T-helper 2 cell treated with Interferon-gamma antibody and Interleukin-4, amounts not matched to agents 5 μg/mL and 100 μg/mL, for 36 hours (primary cell): ENCODE measurements around the gene SH3BGR.
"Not testable (repeated sequence)": the region's sequence is repeated elsewhere in the genome, so short reads cannot be mapped to it uniquely, and the experiment has no call there.

Source experiments
- DNase-seq: peaks from one replicate; pipeline ENCODE4 v3.0.0; 2021; ENCODE audit warnings: low spot score
- H3K27ac Mint-ChIP-seq: one replicate; pipeline ENCODE4 v1.8.0; 2021; ENCODE audit warnings: mild to moderate bottlenecking, mixed read lengths
- H3K27me3 Mint-ChIP-seq: one replicate; pipeline ENCODE4 v1.8.0; 2021; ENCODE audit warnings: low read depth, mixed read lengths
- H3K36me3 Mint-ChIP-seq: one replicate; pipeline ENCODE4 v1.8.0; 2021; ENCODE audit warnings: low read depth, mixed read lengths
- H3K4me1 Mint-ChIP-seq: one replicate; pipeline ENCODE4 v1.8.0; 2021; ENCODE audit warnings: low read depth, mixed read lengths
- H3K4me3 Mint-ChIP-seq: one replicate; pipeline ENCODE4 v1.8.0; 2022; ENCODE audit warnings: mild to moderate bottlenecking, moderate library complexity, mixed read lengths
- H3K9me3 Mint-ChIP-seq: one replicate; pipeline ENCODE4 v1.8.0; 2021; ENCODE audit warnings: mixed read lengths

The SH3BGR gene

DNA sequence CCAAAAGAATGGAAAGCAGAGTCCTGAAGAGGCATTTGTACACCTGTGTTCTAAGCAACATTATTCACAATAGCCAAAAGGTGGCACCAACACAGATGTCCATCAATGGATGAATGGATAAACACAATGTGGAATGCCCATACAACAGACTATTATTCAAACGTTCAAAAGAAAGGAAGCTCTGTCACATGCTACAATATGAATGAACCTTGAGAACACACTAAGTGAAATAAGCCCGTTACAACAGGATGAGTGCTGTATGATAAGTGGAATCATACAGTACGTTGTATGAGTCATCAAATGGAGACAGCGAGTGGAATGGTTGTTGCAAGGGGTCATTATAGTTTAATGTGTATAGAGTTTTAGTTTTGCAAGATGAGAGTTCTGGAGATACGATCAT lies 80.1 kb downstream of the SH3BGR start:
- H3K27me3 Mint-ChIP-seq: peaks cover 5% of the 10 kb centered on the region

DNA sequence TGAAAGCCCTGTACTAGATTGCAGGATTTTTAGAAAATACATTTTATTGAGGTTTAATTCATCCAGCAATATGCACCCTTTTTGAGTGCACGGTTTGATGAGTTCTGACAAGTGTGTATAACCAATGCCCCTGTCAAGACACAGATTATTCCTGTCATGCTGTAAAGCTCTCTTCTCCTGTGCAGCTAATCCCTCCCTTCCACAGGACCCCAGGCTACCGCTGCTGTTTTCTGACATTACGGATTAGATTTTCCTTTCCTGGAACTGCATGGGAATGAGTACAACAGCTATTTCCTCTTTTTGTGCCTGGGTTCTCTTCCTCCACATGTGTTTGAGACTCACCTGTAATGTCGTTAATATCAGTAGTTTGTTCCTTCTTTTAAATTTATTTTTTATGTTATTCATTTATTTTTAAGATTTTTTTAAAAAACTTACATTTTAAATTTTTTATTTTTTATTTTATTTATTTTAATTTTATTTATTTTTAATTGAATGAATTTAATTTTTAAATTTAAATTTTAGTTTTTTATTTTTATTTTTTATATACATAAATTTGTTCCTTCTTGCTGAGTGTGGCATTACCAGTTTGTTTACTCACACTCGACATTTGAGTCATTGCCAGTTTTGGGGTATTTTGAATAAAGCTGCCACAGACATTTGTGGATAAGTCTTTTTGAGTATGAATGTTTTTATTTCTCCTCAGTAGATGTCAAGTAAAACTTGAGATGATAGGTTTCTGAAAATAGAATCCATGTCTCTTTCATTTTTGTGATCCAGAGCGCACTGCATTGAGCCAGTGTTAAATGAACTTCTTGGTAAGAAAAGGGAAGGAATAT lies 82.0 kb downstream of the SH3BGR start:
- Mint-ChIP-seq H3K9me3 (no peaks in the 10 kb centered on the region), H3K4me3 (no peak overlapping the region), H3K27me3 (no peaks in the 10 kb centered on the region), H3K27ac (no peak overlapping the region), H3K4me1 (no peaks in the 10 kb centered on the region), H3K36me3 (no peaks in the 10 kb centered on the region)
- no peak for DNase-seq

More for the DNA sequence above, 80.1 kb downstream of the SH3BGR start:
- Mint-ChIP-seq H3K4me1 (no peaks in the 10 kb centered on the region), H3K36me3 (no peaks in the 10 kb centered on the region), H3K27ac (no peak overlapping the region), H3K9me3 (no peaks in the 10 kb centered on the region), H3K4me3 (no peak overlapping the region)
- no peak for DNase-seq

DNA sequence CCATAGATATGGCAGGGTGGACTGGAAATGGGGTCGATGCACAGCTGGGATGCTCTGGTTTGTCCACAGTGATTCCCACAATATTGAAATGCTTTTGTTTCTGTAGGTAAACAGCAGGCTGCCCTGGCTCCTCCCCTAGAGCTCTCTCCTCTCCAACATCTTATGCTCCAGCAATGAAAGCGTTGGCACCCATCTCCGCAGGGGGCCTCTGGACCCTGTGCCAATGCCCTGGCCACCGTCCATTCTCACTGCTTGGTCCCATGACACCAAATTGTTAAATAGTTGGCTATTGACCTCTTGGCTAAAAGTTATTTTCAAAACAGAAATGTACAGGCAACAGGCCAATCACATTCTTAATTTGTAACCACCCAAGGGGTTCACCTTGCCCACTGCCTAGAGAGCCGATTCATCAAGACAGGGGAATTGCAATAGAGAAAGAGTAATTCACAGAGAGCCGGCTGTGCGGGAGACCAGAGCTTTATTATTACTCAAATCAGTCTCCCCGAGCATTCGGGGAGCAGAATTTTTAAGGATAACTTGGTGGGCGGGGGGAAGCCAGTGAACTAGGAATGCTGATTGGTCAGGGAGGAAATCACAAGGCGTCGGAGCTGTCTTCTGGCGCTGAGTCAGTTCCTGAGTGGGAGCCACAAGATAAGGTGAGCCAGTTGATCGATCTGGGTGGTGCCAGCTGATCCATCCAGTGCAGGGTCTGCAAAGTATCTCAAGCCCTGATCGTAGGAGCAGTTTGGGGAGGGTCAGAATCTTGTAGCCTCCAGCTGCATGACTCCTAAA lies 84.1 kb downstream of the SH3BGR start:
- no peak overlapping the region for H3K27ac Mint-ChIP-seq
- DNase-seq: no peak
- H3K4me3 Mint-ChIP-seq: no peak overlapping the region
- H3K4me1 Mint-ChIP-seq: no peaks in the 10 kb centered on the region
- H3K9me3 Mint-ChIP-seq: no peaks in the 10 kb centered on the region
- no peaks in the 10 kb centered on the region for H3K36me3 Mint-ChIP-seq
- no peaks in the 10 kb centered on the region for H3K27me3 Mint-ChIP-seq

DNA sequence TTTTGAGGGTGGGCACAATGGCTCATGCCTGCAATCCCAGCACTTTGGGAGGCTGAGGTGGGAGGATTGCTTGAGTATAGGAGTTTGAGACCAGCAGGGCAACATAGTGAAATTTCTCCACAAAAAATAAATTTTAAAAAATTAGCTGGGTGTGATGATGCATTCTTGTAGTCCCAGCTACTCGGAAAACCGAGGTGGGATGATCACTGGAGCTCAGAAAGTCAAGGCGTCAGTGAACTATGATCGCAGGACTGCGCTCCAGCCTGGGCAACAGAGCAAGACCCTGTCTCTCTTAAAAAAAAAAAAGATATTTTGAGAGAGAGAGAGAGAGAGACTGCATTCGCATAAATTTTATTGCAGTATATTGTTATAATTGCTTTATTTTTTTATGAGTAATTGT lies 85.1 kb downstream of the SH3BGR start:
- Mint-ChIP-seq H3K9me3 (no peaks in the 10 kb centered on the region), H3K27ac (no peak overlapping the region), H3K27me3 (no peaks in the 10 kb centered on the region), H3K4me1 (no peaks in the 10 kb centered on the region), H3K36me3 (no peaks in the 10 kb centered on the region), H3K4me3 (no peak overlapping the region)
- DNase-seq: no peak

- no peaks in the 10 kb centered on the region for H3K27me3 Mint-ChIP-seq
- H3K27ac Mint-ChIP-seq: no peak overlapping the region
- H3K9me3 Mint-ChIP-seq: no peaks in the 10 kb centered on the region
- no peaks in the 10 kb centered on the region for H3K36me3 Mint-ChIP-seq
- no peaks in the 10 kb centered on the region for H3K4me1 Mint-ChIP-seq
- H3K4me3 Mint-ChIP-seq: no peak overlapping the region
- DNase-seq: no peak
Measured at GRCh38 chr21:39537571-39537970, 85.8 kb downstream of the SH3BGR start.

DNA sequence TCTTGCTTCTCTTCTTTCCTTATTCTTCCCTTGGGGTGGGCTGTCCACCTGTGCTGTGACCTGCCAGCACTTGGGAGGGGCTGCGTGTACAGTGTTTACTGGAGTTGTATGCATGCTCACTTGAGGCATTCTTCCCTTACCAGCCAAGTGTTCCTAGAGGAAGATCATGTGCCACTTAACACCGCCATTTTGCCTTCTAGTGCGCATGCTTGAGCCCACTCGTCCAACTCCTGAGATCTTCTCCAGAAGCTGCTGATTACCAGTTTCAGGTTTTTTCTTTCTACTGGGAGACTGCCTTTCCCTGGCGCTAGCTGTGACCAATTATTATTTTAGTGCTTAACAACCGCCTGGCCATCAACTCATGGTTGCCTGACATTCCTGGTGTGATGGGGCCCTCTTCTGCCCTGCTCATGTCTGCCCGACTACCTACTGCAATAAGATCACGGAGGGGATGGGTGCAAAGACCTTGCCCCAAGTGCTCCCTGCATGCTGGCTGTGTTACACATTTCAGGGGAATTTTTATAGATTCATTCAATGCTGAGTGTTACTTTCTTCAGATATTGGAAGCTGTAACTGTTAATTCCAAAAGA lies 86.8 kb downstream of the SH3BGR start:
- H3K27ac Mint-ChIP-seq: no peak overlapping the region
- no peaks in the 10 kb centered on the region for H3K9me3 Mint-ChIP-seq
- H3K27me3 Mint-ChIP-seq: no peaks in the 10 kb centered on the region
- no peaks in the 10 kb centered on the region for H3K4me1 Mint-ChIP-seq
- H3K36me3 Mint-ChIP-seq: no peaks in the 10 kb centered on the region
- DNase-seq: no peak
- H3K4me3 Mint-ChIP-seq: no peak overlapping the region

DNA sequence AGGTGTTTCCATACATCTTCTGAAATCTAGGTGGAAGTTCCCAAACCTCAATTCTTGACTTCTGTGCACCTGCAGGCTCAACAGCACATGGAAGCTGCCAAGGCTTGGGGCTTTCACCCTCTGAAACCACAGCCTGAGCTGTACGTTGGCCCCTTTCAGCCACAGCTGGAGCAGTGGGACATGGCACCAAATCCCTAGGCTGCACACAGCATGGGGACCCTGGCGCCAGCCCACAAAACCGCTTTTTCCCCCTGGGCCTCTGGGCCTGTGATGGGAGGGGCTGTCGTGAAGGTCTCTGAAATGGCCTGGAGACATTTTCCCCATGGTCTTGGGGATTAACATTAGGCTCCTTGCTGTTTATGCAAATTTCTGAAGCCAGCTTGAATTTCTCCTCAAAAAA lies 88.6 kb downstream of the SH3BGR start:
- H3K27me3 Mint-ChIP-seq, H3K9me3 Mint-ChIP-seq, H3K4me1 Mint-ChIP-seq, H3K4me3 Mint-ChIP-seq, H3K36me3 Mint-ChIP-seq, H3K27ac Mint-ChIP-seq, DNase-seq: not testable (repeated sequence)

- no peak overlapping the region for H3K27ac Mint-ChIP-seq
- no peaks in the 10 kb centered on the region for H3K9me3 Mint-ChIP-seq
- H3K4me3 Mint-ChIP-seq: no peak overlapping the region
- no peaks in the 10 kb centered on the region for H3K36me3 Mint-ChIP-seq
- H3K27me3 Mint-ChIP-seq: no peaks in the 10 kb centered on the region
- DNase-seq: no peak
- H3K4me1 Mint-ChIP-seq: no peaks in the 10 kb centered on the region
Measured at GRCh38 chr21:39542736-39543135, 91.0 kb downstream of the SH3BGR start.

GRCh38 chr21:39546522-39546921 lies 94.8 kb downstream of the SH3BGR start:
- no peak overlapping the region for H3K4me3 Mint-ChIP-seq
- no peak for DNase-seq

GRCh38 chr21:39552856-39553255 lies 101.1 kb downstream of the SH3BGR start:
- Mint-ChIP-seq H3K36me3 (no peaks in the 10 kb centered on the region), H3K4me3 (no peak overlapping the region), H3K27me3 (peaks cover 2% of the 10 kb centered on the region), H3K27ac (no peak overlapping the region), H3K9me3 (no peaks in the 10 kb centered on the region), H3K4me1 (no peaks in the 10 kb centered on the region)
- DNase-seq: no peak

More at GRCh38 chr21:39546522-39546921, 94.8 kb downstream of the SH3BGR start:
- Mint-ChIP-seq H3K36me3 (no peaks in the 10 kb centered on the region), H3K9me3 (no peaks in the 10 kb centered on the region), H3K27me3 (no peaks in the 10 kb centered on the region), H3K27ac (no peak overlapping the region), H3K4me1 (no peaks in the 10 kb centered on the region)

DNA sequence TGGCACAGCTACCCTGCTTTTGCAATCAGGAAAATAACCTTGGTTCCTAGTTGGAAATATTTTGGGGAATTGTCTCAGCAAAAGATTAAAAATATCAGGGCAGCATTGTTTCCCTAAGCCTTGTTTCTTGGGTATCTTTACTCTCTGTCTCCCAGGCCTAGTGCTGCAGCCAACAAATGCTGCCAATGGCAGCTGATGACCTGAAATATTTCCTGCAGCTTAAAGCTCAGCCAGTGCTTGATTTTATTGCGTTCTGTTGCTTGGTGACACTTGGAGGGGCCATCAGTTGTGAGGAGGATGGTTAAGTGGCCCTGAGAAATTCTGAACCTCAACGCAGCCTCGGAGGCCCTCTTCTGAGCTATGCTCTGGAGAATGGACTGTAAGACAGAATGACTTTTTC lies 101.6 kb downstream of the SH3BGR start:
- Mint-ChIP-seq H3K4me1 (no peaks in the 10 kb centered on the region), H3K4me3 (no peak overlapping the region), H3K36me3 (no peaks in the 10 kb centered on the region), H3K9me3 (no peaks in the 10 kb centered on the region), H3K27ac (no peak overlapping the region), H3K27me3 (peaks cover 2% of the 10 kb centered on the region)
- DNase-seq: no peak

DNA sequence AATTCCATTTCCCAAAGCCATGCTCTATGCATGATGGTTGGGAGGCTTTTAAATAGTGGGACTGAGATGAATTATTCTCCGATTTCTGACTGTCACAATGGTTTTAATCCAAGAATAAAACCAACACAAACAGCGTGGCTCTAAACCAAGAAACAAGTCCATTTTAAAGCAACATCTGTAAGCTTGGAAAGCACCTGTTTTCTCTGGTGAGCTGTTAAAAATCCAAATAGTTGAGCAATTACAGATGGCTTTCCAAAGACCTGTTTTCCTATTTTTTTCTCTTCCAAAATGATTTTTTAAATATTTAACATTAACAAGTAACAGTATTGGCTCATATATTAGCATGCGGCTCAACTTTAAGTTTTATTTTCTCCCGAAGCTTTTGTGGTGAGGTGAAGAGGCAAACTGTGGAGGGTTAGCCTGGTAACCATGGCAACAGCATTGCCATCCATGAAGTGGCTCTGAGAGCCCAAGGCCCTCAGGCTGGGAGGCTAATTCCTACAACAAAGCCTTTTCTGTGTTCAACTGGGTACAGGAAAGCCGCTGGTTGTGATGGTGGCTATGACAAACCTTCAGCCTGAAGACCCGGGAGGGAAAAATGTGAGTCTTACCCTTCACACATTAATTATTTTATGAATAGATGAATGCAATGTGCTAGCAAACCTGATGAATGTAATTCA lies 104.3 kb downstream of the SH3BGR start:
- peaks cover 2% of the 10 kb centered on the region for H3K27me3 Mint-ChIP-seq
- no peaks in the 10 kb centered on the region for H3K4me1 Mint-ChIP-seq
- no peaks in the 10 kb centered on the region for H3K9me3 Mint-ChIP-seq
- H3K27ac Mint-ChIP-seq: no peak overlapping the region
- no peak for DNase-seq
- no peak overlapping the region for H3K4me3 Mint-ChIP-seq
- no peaks in the 10 kb centered on the region for H3K36me3 Mint-ChIP-seq

DNA sequence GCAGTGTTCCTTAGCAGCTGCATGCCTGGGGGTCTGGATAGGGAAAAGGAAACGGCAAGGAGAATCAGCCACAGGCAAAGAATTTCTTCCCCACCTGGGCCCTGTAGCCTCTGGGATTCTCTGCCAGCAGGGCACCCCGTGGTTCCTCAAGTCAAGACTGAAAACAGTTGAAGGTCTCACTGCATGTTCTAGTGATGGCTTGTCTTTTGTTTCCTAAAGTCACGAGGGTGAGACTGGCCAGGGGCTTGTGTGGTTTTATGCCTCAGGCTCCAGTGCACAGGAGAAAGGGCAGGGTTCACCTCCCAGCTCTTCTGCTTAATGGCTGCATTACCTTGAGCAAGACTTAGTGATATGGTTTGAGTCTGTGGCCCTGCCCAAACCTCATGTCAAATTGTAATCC lies 107.7 kb downstream of the SH3BGR start:
- H3K27me3 Mint-ChIP-seq: no peaks in the 10 kb centered on the region
- H3K4me3 Mint-ChIP-seq: no peak overlapping the region
- DNase-seq: no peak
- H3K4me1 Mint-ChIP-seq: no peaks in the 10 kb centered on the region
- H3K36me3 Mint-ChIP-seq: no peaks in the 10 kb centered on the region
- no peak overlapping the region for H3K27ac Mint-ChIP-seq
- H3K9me3 Mint-ChIP-seq: no peaks in the 10 kb centered on the region

GRCh38 chr21:39561140-39561539 lies 109.4 kb downstream of the SH3BGR start:
- Mint-ChIP-seq H3K27ac (no peak overlapping the region), H3K27me3 (no peaks in the 10 kb centered on the region), H3K4me1 (no peaks in the 10 kb centered on the region), H3K4me3 (no peak overlapping the region), H3K36me3 (no peaks in the 10 kb centered on the region), H3K9me3 (no peaks in the 10 kb centered on the region)
- no peak for DNase-seq
